HG03571 (cell line): ENCODE results near the gene DGCR6.
"Not testable (repeated sequence)": the region's sequence is repeated elsewhere in the genome, so short reads cannot be mapped to it uniquely, and the experiment has no call there.

Experiments
- ATAC-seq: cut with Tn5 transposase; IDR thresholded peaks from one replicate; pipeline ENCODE4 v1.9.1; 2021; ENCODE audit not compliant: unreplicated experiment

DGCR6 gene

GRCh38 chr22:18905540-18906409, at the start of gene DGCR6:
Gene DGCR6 (plus strand): TSS chr22:18906320. CDS start chr22:18906375, 55 bp downstream.
- peak; percentile 78 for ATAC-seq

GRCh38 chr22:18859314-18859713, 46.8 kb upstream of the DGCR6 start:
- not testable (repeated sequence) for ATAC-seq

DNA sequence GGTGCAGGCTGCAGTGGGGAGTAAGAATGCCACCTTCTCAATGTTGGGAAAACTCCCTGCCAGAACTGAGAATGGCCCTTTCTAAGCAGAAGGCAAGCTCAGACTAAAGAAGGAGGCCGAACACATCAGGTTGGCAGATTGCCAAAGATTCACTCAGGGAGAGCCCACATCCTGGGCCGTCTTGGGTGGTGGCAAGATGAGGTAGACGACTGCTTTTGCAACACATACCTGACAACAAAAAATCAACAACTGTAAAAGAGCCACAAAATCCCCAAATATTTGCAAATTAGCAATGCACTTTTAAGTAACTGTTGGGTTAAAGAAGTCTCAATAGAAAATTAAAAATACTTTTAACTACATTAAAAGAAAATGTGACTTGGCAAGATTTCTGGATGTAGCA, 24.9 kb upstream of the DGCR6 start:
- not testable (repeated sequence) for ATAC-seq

DNA sequence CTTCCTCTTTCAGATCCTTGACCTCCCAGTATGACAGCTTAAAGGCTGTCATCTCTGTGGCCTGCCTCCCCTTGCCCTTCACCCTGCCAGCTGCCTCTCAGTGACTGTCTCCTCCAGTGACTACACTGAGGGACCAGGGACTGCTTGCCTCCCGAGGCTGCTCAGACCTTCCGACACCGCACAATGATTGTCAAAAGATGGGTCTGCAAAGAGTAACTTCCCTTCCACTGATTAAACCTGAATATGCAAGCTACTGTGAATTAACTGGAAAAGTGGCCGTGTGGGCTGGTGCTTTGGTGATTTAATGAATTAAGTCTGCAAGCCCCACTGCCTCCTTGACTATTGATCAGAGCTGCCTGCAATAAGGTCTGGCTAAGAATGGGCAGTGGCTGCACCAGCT, 21.7 kb upstream of the DGCR6 start:
- not testable (repeated sequence) for ATAC-seq

DNA sequence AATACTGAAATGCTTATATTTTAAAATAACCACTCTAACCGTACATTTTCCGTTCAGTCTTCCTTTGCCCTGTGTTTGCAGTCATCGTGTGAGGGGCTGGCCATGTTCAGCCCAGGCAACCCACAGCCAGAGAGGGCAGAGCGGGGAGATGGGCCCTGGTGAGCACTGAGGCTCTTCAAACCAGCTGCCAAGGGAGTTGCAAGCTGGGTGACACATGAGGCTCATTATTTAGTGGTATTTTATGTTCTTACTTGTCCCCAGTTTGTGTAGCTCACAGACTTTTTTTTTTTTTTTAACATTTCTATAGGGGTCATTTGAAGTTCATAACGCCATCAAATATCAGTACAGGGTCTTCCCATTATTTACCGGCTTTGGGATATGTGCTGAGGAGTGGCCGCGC, 18.0 kb upstream of the DGCR6 start:
- no peak for ATAC-seq

- ATAC-seq = not testable (repeated sequence)
Measured at GRCh38 chr22:18890510-18891192, 15.5 kb upstream of the DGCR6 start.

DNA sequence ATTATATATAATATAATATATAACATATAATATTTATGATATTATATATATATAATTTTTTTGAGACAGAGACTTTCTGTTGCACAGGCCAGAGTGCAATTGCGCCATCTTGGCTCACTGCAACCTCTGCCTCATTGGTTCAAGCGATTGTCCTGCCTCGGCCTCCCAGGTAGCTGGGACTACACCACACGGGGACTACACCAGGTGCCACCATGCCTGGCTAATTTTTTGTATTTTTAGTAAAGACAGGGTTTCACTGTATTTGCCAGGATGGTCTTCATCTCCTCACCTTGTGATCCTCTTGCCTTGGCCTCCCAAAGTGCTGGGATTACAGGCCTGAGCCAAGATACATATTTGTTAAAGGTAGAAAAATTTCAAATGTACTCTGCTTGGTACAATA, 12.3 kb upstream of the DGCR6 start:
- not testable (repeated sequence) for ATAC-seq

DNA sequence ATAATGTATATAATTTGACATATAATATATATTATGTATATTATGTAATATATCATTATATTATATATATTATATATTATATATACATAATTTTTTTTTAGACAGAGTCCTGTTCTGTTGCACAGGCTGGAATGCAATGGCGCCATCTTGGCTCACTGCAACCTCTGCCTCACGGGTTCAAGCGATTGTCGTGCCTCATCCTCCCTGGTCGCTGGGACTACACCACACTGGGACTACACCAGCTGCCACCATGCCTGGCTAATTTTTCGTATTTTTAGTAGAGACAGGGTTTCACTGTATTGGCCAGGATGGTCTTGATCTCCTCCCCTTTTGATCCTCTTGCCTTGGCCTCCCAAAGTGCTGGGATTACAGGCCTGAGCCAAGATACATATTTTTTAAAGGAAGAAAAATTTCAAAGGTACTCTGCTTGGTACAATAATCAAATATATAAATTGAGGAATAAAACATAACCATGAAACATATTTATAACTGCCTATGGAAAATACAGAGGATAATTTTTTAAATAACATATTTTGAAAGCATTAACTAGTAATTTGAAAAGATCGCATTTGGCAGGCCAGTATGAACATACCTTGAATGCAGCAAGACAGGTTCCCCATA, 10.0 kb upstream of the DGCR6 start:
- ATAC-seq = not testable (repeated sequence)

DNA sequence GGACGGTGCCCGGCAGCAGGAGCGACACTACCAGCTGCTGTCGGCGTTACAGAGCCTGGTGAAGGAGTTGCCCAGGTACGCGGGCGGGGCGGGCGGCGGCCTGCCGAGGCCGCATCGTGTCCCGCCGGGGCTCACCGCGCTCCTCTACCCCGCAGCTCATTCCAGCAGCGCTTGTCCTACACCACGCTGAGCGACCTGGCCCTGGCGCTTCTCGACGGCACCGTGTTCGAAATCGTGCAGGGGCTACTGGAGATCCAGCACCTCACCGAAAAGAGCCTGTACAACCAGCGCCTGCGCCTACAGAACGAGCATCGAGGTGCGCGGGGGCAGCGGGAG, 258 bp downstream of the DGCR6 start:
- ATAC-seq = peak; percentile 25

DNA sequence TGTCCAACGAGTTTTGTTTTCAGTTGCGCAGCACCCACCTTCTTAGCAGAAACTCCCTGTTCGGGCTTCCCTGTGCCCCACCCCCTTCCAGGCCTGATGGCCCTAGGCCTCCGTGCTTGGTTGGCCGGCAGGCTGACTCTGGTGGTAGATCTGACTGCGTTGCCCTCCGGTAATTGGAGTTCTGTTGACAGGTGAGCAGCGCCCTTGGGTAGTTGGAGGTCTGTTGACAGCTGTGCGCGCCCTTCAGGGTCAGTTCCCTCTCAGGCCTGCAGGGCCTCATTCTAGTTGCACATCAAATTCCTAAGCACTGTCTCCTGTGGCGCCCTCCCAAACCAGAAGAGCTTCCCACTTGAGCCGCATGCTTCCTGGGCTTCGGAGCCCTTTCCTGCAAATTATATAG, 776 bp downstream of the DGCR6 start:
- no peak for ATAC-seq

GRCh38 chr22:18909556-18909955, 3.4 kb downstream of the DGCR6 start:
- no peak for ATAC-seq

- ATAC-seq = not testable (repeated sequence)
Measured at GRCh38 chr22:18911535-18911934, 5.4 kb downstream of the DGCR6 start.

DNA sequence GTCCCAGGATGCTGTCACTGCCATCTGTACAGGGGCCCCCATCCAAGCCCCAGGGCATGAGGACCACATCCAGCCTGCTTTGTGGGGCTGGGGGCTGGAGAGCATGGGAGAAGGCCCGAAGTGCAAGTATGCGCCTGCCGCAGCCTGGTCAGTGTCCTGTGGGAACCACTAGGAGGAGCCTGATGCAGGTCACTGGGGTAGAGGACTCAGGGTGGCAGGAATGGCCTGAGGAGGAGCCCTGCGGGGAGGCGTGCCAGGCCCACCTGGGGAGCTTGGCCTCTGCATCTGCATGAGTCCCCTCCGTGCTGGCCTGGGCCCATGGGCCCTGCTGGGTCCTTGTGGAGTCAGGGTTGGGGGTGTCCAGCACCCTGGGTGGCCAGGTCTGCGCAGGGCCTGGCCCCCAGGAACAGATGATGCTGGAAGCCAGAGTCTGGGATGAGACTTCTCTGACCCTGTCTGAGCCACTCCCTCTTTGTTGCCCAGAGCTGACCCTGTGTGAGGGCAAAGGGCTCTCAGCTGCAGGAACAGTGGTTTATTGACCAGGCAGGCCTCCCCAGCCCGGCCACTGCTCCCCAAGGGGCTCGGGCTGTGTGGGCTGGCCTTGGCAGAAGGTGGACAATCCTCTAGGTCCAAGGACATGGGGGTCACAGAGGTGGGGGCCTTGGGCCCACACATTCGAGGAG, 6.3 kb downstream of the DGCR6 start:
- not testable (repeated sequence) for ATAC-seq

GRCh38 chr22:18914558-18914957, 8.4 kb downstream of the DGCR6 start:
- ATAC-seq = not testable (repeated sequence)

DNA sequence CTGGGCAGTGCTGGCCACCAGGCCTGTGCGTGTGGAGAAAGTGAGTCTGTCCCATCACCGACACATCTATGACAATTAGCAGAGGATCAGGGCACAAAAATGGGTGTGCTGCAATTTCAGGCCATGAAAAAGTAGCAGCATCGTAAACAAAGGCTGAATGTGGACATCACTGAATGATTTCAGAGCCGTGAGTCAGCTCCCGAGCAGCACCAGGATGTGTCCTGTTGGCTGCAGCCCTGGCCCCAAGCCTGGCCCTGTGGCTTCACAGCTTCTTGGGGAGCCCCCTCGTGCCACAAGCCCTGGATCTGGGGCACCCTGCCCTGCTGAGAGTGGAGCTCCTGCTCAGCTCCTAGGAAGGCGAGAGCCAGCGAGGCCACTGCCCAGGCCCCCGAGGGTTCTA, 9.4 kb downstream of the DGCR6 start:
- not testable (repeated sequence) for ATAC-seq

- not testable (repeated sequence) for ATAC-seq
Measured at GRCh38 chr22:18917818-18918217, 11.7 kb downstream of the DGCR6 start.

DNA sequence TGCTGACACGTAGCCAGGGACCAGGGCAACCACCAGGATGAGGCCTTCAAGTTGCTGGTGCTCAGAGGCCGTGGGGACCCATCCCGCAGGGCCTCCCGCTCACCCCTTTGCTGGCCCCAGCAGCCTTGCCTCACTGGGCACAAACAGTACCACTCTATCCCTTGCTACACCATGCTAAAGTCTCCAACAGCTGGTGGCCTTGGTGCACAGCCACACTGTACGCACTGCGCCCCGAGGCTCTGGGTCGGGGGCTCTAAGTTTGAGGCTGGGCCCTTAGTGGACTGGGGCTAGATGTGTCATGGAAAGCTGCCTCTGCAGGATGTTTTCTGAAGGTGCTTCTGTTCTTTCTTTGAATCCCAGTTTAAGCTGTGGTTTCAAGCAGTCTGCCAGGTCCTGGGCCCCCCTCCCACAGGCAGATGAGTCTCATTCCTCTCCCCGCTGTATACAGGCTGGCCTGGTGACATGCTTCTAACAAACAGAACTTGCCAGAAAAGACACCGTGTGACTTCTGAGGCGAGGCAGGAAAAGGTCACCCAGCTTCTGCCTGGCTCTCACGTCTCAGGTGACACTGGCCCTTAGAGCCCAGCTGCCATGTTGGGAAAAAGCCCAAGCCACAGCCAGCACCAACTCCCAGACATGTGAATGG, 14.3 kb downstream of the DGCR6 start:
- not testable (repeated sequence) for ATAC-seq

DNA sequence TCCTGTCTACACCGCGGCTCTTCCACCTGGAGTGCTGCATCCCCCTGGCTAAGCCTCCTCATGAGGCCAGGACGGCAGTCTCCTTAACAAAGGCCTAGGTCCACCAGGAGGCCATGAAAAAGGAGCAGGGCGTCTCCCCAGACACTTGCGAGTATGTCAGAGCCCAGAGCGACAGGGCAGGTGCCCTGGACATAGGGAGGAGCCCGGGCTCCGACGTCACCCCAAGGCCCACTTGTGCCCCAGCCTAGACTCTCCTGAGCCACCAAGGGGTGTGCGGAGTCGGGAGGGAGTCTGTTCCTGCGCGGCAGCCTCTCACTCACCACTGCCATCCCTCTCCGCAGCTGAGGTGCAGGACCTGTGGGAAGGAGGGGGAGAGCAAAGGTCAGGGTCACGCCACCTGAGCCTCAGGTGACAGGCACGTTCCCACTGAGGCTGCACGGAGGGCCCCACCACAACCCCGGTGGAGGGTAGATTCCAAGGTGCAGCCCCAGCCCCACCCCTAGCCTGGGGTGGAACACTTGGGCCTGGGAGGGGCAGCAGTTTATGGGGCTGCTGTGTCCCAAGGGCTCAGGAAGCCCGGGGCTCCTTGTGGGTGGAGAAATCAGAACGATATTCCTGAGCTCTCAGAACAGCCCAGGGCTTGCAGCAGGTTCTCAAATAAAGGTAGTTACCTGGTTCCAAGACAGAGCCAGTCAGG, 19.4 kb downstream of the DGCR6 start:
- no peak for ATAC-seq

- ATAC-seq = no peak
Measured at GRCh38 chr22:18927020-18927419, 20.9 kb downstream of the DGCR6 start.

- no peak for ATAC-seq
Measured at GRCh38 chr22:18927573-18927972, 21.5 kb downstream of the DGCR6 start.
